ENCODE measurements around the gene DIPK1C.

The DIPK1C gene

DNA sequence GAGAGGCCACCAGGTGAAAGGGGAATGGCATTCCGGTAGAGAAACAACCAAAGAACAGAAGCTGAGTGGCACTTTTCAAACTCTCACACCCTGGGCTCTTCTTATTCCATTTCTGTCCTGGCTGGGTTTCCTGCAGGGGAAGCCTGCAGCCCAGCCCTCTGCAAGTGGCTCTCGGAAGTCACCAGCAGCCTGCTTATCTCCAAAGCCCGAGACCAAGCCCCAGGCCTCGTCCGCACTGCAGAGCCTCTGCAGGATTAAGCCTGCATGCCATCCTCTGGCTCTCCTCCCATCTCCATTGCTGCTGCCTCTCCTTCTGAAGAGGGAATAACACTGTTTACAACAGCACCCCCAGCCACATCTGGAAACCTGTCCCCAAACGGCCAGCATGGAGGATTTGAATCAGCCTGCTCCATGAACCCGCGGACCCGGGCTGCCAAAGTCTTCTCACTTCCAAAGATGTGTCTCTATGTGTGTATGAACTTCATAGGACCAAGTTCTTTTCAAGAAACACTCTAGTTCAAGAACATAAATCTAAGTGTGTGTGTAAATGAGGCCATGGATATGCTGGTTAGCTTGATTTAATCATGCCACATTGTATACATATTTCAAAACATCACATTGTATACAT, 54.2 kb downstream of the DIPK1C start:
- no peak for TF ChIP-seq EZH2phosphoT487 (conservative IDR thresholded peaks at IDR 0.05; ENCODE audit: low read length)
- TF ChIP-seq, protein P1, sequence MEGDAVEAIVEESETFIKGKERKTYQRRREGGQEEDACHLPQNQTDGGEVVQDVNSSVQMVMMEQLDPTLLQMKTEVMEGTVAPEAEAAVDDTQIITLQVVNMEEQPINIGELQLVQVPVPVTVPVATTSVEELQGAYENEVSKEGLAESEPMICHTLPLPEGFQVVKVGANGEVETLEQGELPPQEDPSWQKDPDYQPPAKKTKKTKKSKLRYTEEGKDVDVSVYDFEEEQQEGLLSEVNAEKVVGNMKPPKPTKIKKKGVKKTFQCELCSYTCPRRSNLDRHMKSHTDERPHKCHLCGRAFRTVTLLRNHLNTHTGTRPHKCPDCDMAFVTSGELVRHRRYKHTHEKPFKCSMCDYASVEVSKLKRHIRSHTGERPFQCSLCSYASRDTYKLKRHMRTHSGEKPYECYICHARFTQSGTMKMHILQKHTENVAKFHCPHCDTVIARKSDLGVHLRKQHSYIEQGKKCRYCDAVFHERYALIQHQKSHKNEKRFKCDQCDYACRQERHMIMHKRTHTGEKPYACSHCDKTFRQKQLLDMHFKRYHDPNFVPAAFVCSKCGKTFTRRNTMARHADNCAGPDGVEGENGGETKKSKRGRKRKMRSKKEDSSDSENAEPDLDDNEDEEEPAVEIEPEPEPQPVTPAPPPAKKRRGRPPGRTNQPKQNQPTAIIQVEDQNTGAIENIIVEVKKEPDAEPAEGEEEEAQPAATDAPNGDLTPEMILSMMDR (IDR thresholded peaks at IDR 0.05; ENCODE audit: insufficient read depth, low read length, poor library complexity, severe bottlenecking), result no peak
- Histone ChIP-seq H3K27me3 (ENCODE audit: low read length) (no peaks in the 10 kb centered on the region), H2AFZ (ENCODE audit: low read depth, low read length, severe bottlenecking) (no peak overlapping the region), H3K9me3 (ENCODE audit: insufficient read depth, low read length) (no peaks in the 10 kb centered on the region), H3K79me2 (ENCODE audit: insufficient read depth, low read length) (no peaks in the 10 kb centered on the region), H3K9ac (ENCODE audit: low read length) (no peak overlapping the region), H3K27ac (ENCODE audit: low read depth, low read length) (no peak overlapping the region), H3K4me2 (ENCODE audit: low read depth, low read length, poor library complexity, severe bottlenecking) (no peak overlapping the region), H3K4me3 (ENCODE audit: insufficient read depth, low read length, poor library complexity, severe bottlenecking) (no peak overlapping the region), H3K36me3 (ENCODE audit: low read length) (no peaks in the 10 kb centered on the region), H3K9me2 (replicated peaks; ENCODE audit: insufficient read depth, low read length) (no peaks in the 10 kb centered on the region), H4K20me1 (ENCODE audit: low read depth, low read length) (no peaks in the 10 kb centered on the region), H3F3A (ENCODE audit: insufficient read depth) (no peaks in the 10 kb centered on the region)

GRCh38 chr18:74400813-74401212, 56.3 kb downstream of the DIPK1C start:
- Histone ChIP-seq H2AFZ (ENCODE audit: low read depth, low read length, severe bottlenecking) (no peak overlapping the region), H3K9ac (ENCODE audit: low read length) (no peak overlapping the region)
- TF ChIP-seq EZH2phosphoT487 (conservative IDR thresholded peaks at IDR 0.05; ENCODE audit: low read length), result no peak
- TF ChIP-seq, protein P1 (IDR thresholded peaks at IDR 0.05; ENCODE audit: insufficient read depth, low read length, poor library complexity, severe bottlenecking), result no peak

GRCh38 chr18:74399091-74399887, 57.8 kb downstream of the DIPK1C start:
- H3K9me3 ChIP-seq (ENCODE audit: insufficient read depth, low read length), result no peaks in the 10 kb centered on the region
- H3K79me2 ChIP-seq (ENCODE audit: insufficient read depth, low read length), result no peaks in the 10 kb centered on the region
- H3K27me3 ChIP-seq (ENCODE audit: low read length), result no peaks in the 10 kb centered on the region
- H2AFZ ChIP-seq (ENCODE audit: low read depth, low read length, severe bottlenecking), result no peak overlapping the region
- no peak overlapping the region for H3K4me3 ChIP-seq (ENCODE audit: insufficient read depth, low read length, poor library complexity, severe bottlenecking)
- no peaks in the 10 kb centered on the region for H3K36me3 ChIP-seq (ENCODE audit: low read length)
- no peak overlapping the region for H3K27ac ChIP-seq (ENCODE audit: low read depth, low read length)
- H3K4me2 ChIP-seq (ENCODE audit: low read depth, low read length, poor library complexity, severe bottlenecking), result no peak overlapping the region
- H3K9me2 ChIP-seq (replicated peaks; ENCODE audit: insufficient read depth, low read length), result no peaks in the 10 kb centered on the region
- no peak overlapping the region for H3K9ac ChIP-seq (ENCODE audit: low read length)
- no peaks in the 10 kb centered on the region for H3F3A ChIP-seq (ENCODE audit: insufficient read depth)
- TF ChIP-seq EZH2phosphoT487 (conservative IDR thresholded peaks at IDR 0.05; ENCODE audit: low read length), result no peak
- no peaks in the 10 kb centered on the region for H4K20me1 ChIP-seq (ENCODE audit: low read depth, low read length)

More at GRCh38 chr18:74400813-74401212, 56.3 kb downstream of the DIPK1C start:
- no peaks in the 10 kb centered on the region for H3K36me3 ChIP-seq (ENCODE audit: low read length)
- no peaks in the 10 kb centered on the region for H3K9me2 ChIP-seq (replicated peaks; ENCODE audit: insufficient read depth, low read length)
- no peaks in the 10 kb centered on the region for H3K27me3 ChIP-seq (ENCODE audit: low read length)
- no peak overlapping the region for H3K4me3 ChIP-seq (ENCODE audit: insufficient read depth, low read length, poor library complexity, severe bottlenecking)
- no peaks in the 10 kb centered on the region for H4K20me1 ChIP-seq (ENCODE audit: low read depth, low read length)
- H3F3A ChIP-seq (ENCODE audit: insufficient read depth), result no peaks in the 10 kb centered on the region
- H3K27ac ChIP-seq (ENCODE audit: low read depth, low read length), result no peak overlapping the region
- no peaks in the 10 kb centered on the region for H3K9me3 ChIP-seq (ENCODE audit: insufficient read depth, low read length)
- no peaks in the 10 kb centered on the region for H3K79me2 ChIP-seq (ENCODE audit: insufficient read depth, low read length)
- H3K4me2 ChIP-seq (ENCODE audit: low read depth, low read length, poor library complexity, severe bottlenecking), result no peak overlapping the region

GRCh38 chr18:74397572-74397971, 59.5 kb downstream of the DIPK1C start:
- Histone ChIP-seq H3K9ac (ENCODE audit: low read length) (no peak overlapping the region), H3K27me3 (ENCODE audit: low read length) (no peaks in the 10 kb centered on the region), H3K9me2 (replicated peaks; ENCODE audit: insufficient read depth, low read length) (no peaks in the 10 kb centered on the region), H3K27ac (ENCODE audit: low read depth, low read length) (no peak overlapping the region), H3K4me3 (ENCODE audit: insufficient read depth, low read length, poor library complexity, severe bottlenecking) (no peak overlapping the region), H3K79me2 (ENCODE audit: insufficient read depth, low read length) (no peaks in the 10 kb centered on the region), H3K4me2 (ENCODE audit: low read depth, low read length, poor library complexity, severe bottlenecking) (no peak overlapping the region), H2AFZ (ENCODE audit: low read depth, low read length, severe bottlenecking) (no peak overlapping the region), H3K36me3 (ENCODE audit: low read length) (no peaks in the 10 kb centered on the region), H4K20me1 (ENCODE audit: low read depth, low read length) (no peaks in the 10 kb centered on the region), H3F3A (ENCODE audit: insufficient read depth) (no peaks in the 10 kb centered on the region), H3K9me3 (ENCODE audit: insufficient read depth, low read length) (no peaks in the 10 kb centered on the region)
- TF ChIP-seq, protein P1 (IDR thresholded peaks at IDR 0.05; ENCODE audit: insufficient read depth, low read length, poor library complexity, severe bottlenecking), result no peak
- no peak for TF ChIP-seq EZH2phosphoT487 (conservative IDR thresholded peaks at IDR 0.05; ENCODE audit: low read length)

Measured in SU-DHL-6 (cell line).